ENCODE data around the gene KCNJ3. TPM values are rescaled to one million over a fixed set of nuclear protein-coding genes. Genes with fewer than 3 reads are reported as not detected.

The KCNJ3 gene
- total RNA-seq, 4 donors from 2014 or later, result not detected

GRCh38 chr2:154724194-154724797 lies 25.8 kb downstream of the KCNJ3 start:
- no peak for TF ChIP-seq CTCF (IDR thresholded peaks at IDR 0.05; ENCODE audit: low read depth)

GRCh38 chr2:154740361-154740760 lies 41.9 kb downstream of the KCNJ3 start:
- no peak for TF ChIP-seq CTCF (IDR thresholded peaks at IDR 0.05; ENCODE audit: low read depth)

- no peak for TF ChIP-seq CTCF (IDR thresholded peaks at IDR 0.05; ENCODE audit: low read depth)
Measured at GRCh38 chr2:154758871-154759270, 60.4 kb downstream of the KCNJ3 start.

GRCh38 chr2:154762638-154763037 lies 64.1 kb downstream of the KCNJ3 start:
- TF ChIP-seq CTCF (IDR thresholded peaks at IDR 0.05; ENCODE audit: low read depth), result no peak

GRCh38 chr2:154771664-154772284 lies 73.3 kb downstream of the KCNJ3 start:
- TF ChIP-seq CTCF (IDR thresholded peaks at IDR 0.05; ENCODE audit: low read depth), result no peak

- TF ChIP-seq CTCF (IDR thresholded peaks at IDR 0.05; ENCODE audit: low read depth), result no peak
Measured at GRCh38 chr2:154776825-154777224, 78.3 kb downstream of the KCNJ3 start.

- TF ChIP-seq CTCF (IDR thresholded peaks at IDR 0.05; ENCODE audit: low read depth), result no peak
Measured at GRCh38 chr2:154794406-154794805, 95.9 kb downstream of the KCNJ3 start.

All from subcutaneous adipose tissue (tissue), 4 donors.